OCI-LY3 (cell line): ENCODE results near the gene ALPK1.

Experiments
- EZH2phosphoT487 ChIP-seq: fragments of 200-600 bp; shearing (Covaris generic); IDR thresholded peaks from 2 replicates; pipeline ENCODE4 v1.6.1; 2018; ENCODE audit warnings: antibody characterized with exemption, mixed run types, low read depth
- TF ChIP-seq, protein P1 (sequence below): fragments of 200-600, 300-600 bp; sonication (generic); IDR thresholded peaks from 2 replicates; pipeline ENCODE4 v1.5.1; 2014; ENCODE audit warnings: antibody characterized with exemption, low read length, low read depth

DNA sequence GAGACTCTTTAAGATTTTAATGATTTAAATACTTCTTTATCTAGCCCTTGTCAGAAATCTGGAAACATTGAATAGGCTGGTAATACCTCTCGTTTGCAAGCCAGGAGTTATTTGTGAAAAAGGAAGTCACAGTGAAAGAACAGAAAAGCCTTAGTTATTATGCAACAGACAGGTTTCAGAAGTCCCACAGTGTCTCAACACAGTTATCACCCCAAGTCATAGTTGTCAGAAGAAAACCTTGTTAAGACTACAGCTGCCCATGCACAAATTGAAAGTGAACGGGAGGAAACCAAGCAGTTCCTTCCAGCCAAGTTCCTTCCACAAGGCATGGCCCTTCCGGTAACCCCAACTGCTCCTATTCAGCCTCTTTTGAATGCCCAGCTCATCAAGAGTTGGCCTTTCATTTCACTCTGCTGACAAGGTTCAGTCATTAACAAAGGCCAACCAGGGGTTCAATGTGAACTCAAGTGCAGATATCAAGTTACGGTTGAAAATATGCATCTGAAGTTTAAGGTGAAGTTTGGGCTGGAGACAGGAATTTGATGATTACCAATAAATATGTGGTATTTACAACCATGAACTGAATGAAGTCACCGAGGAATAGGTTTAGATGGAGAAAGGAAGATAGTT, 15.6 kb downstream of the ALPK1 start:
- TF ChIP-seq, protein P1, sequence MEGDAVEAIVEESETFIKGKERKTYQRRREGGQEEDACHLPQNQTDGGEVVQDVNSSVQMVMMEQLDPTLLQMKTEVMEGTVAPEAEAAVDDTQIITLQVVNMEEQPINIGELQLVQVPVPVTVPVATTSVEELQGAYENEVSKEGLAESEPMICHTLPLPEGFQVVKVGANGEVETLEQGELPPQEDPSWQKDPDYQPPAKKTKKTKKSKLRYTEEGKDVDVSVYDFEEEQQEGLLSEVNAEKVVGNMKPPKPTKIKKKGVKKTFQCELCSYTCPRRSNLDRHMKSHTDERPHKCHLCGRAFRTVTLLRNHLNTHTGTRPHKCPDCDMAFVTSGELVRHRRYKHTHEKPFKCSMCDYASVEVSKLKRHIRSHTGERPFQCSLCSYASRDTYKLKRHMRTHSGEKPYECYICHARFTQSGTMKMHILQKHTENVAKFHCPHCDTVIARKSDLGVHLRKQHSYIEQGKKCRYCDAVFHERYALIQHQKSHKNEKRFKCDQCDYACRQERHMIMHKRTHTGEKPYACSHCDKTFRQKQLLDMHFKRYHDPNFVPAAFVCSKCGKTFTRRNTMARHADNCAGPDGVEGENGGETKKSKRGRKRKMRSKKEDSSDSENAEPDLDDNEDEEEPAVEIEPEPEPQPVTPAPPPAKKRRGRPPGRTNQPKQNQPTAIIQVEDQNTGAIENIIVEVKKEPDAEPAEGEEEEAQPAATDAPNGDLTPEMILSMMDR = no peak
- TF ChIP-seq EZH2phosphoT487 = no peak
